GM23338 (cell line): ENCODE results near the gene INTS6. TPM values are rescaled to one million over a fixed set of nuclear protein-coding genes. Genes with fewer than 3 reads are reported as not detected.

Experiments
- ATAC-seq: fragments of 200-7000 bp; cut with Tn5 transposase; 3 replicates; pipeline ENCODE4 v1.9.1; 2020
- DNase-seq: peaks from one replicate; pipeline ENCODE4 v3.0.0-alpha.2; 2015; ENCODE audit warnings: low spot score
- H2AFZ ChIP-seq: fragments of 200-600 bp; sonication (generic); 2 replicates; pipeline ENCODE4 v1.8.0; 2016; ENCODE audit warnings: antibody characterized with exemption, mild to moderate bottlenecking, moderate library complexity
- H3F3A ChIP-seq: fragments of 200-600 bp; sonication (generic); replicated peaks from 2 replicates; pipeline ENCODE4 v1.8.0; 2017; ENCODE audit warnings: antibody characterized with exemption, mixed run types, low read depth
- H3K27ac ChIP-seq: fragments of 200-600 bp; sonication (generic); 2 replicates; pipeline ENCODE4 v1.6.1; 2016; ENCODE audit warnings: low read depth
- H3K27me3 ChIP-seq: fragments of 200-600 bp; sonication (generic); 2 replicates; pipeline ENCODE4 v1.8.0; 2016; ENCODE audit warnings: mild to moderate bottlenecking, mixed run types, moderate library complexity; ENCODE audit not compliant: insufficient read depth
- H3K36me3 ChIP-seq: fragments of 200-600 bp; sonication (generic); 2 replicates; pipeline ENCODE4 v1.8.0; 2016; ENCODE audit warnings: mild to moderate bottlenecking; ENCODE audit not compliant: insufficient read depth
- H3K4me1 ChIP-seq: fragments of 200-600 bp; sonication (generic); 2 replicates; pipeline ENCODE4 v1.8.0; 2016; ENCODE audit warnings: mild to moderate bottlenecking, moderate library complexity; ENCODE audit not compliant: insufficient read depth
- H3K4me2 ChIP-seq: fragments of 200-600 bp; sonication (generic); 2 replicates; pipeline ENCODE4 v1.7.1; 2017; ENCODE audit warnings: mixed run types
- H3K4me3 ChIP-seq: fragments of 200-600 bp; sonication (generic); 2 replicates; pipeline ENCODE4 v1.6.1; 2016; ENCODE audit warnings: mixed run types
- H3K79me2 ChIP-seq: fragments of 200-600 bp; sonication (generic); replicated peaks from 2 replicates; pipeline ENCODE4 v1.8.0; 2017; ENCODE audit warnings: mild to moderate bottlenecking; ENCODE audit not compliant: insufficient read depth
- H3K9me2 ChIP-seq: fragments of 200-600 bp; sonication (generic); 2 replicates; pipeline ENCODE4 v1.8.0; 2017; ENCODE audit not compliant: insufficient read depth
- H4K20me1 ChIP-seq: fragments of 200-600 bp; sonication (generic); replicated peaks from 2 replicates; pipeline ENCODE4 v1.8.0; 2017; ENCODE audit warnings: mild to moderate bottlenecking; ENCODE audit not compliant: insufficient read depth
- H3K27ac Mint-ChIP-seq: 2 replicates; pipeline ENCODE4 v1.8.0; 2020; ENCODE audit warnings: inconsistent platforms, mild to moderate bottlenecking, moderate library complexity, mixed read lengths
- H3K27me3 Mint-ChIP-seq: 3 replicates; pipeline ENCODE4 v1.8.0; 2022; ENCODE audit warnings: low read depth, mild to moderate bottlenecking, moderate library complexity, mixed read lengths, inconsistent platforms; ENCODE audit not compliant: insufficient read depth, poor library complexity
- H3K36me3 Mint-ChIP-seq: 3 replicates; pipeline ENCODE4 v1.8.0; 2021; ENCODE audit warnings: low read depth, mild to moderate bottlenecking, inconsistent platforms, moderate library complexity, mixed read lengths
- H3K4me1 Mint-ChIP-seq: 3 replicates; pipeline ENCODE4 v1.8.0; 2020; ENCODE audit warnings: mild to moderate bottlenecking, inconsistent platforms, mixed read lengths
- H3K4me3 Mint-ChIP-seq: 3 replicates; pipeline ENCODE4 v1.8.0; 2021; ENCODE audit warnings: moderate library complexity, mild to moderate bottlenecking, inconsistent platforms, mixed read lengths
- H3K9me3 Mint-ChIP-seq: 3 replicates; pipeline ENCODE4 v1.8.0; 2020; ENCODE audit warnings: moderate library complexity, mild to moderate bottlenecking, inconsistent platforms, mixed read lengths
- CREB1 ChIP-seq: fragments of 250-450 bp; sonication (Bioruptor Pico); IDR thresholded peaks from 2 replicates; pipeline ENCODE4 v1.5.0; 2020; ENCODE audit warnings: low read depth, mild to moderate bottlenecking, moderate library complexity
- EZH2 ChIP-seq: fragments of 200-600 bp; sonication (generic); IDR thresholded peaks from one replicate; pipeline ENCODE4 v1.8.0; 2017; ENCODE audit warnings: antibody characterized with exemption, mild to moderate bottlenecking, low read depth; ENCODE audit not compliant: unreplicated experiment
- JUNB ChIP-seq: IDR thresholded peaks from one replicate; pipeline ENCODE4 v1.6.1; 2016; ENCODE audit warnings: antibody characterized with exemption; ENCODE audit not compliant: unreplicated experiment
- ZNF331 ChIP-seq: fragments of 250-450 bp; sonication (Bioruptor Pico); IDR thresholded peaks from 2 replicates; pipeline ENCODE4 v1.5.0; 2020; ENCODE audit warnings: low read depth, mild to moderate bottlenecking, moderate library complexity
- ZNF462 ChIP-seq: fragments of 250-450 bp; sonication (Bioruptor Pico); IDR thresholded peaks from 2 replicates; pipeline ENCODE4 v1.5.0; 2020; ENCODE audit warnings: mild to moderate bottlenecking, moderate library complexity
- polyA plus RNA-seq: library from polyadenylated mRNA; unstranded; fragments of >200 nt; fragmentation: Nextera tagmentation; extraction: Ambion mirVana; gene quantifications from 2 replicates; pipeline ENCODE4 v1.2.1, GENCODE V29; 2016
- total RNA-seq: library from RNA; depleted of rRNA; stranded (reverse); fragments of >200 nt; shearing (Covaris generic); gene quantifications from 2 replicates; pipeline ENCODE4 v1.2.3, GENCODE V29; 2014
- TF ChIP-seq, protein P1 (sequence below): IDR thresholded peaks from 2 replicates; pipeline ENCODE4 v1.6.1; 2016; ENCODE audit warnings: antibody characterized with exemption
- TF ChIP-seq, protein P2 (sequence below), 2 experiments: fragments of 200-600 bp in 1 of 2; sonication (generic) in 1 of 2; conservative IDR thresholded peaks; 2 replicates each; pipeline versions ENCODE4 v1.5.1 to v1.6.1; 2016 to 2017; ENCODE audit warnings: antibody characterized with exemption in 2 of 2, low read depth in 2 of 2, mild to moderate bottlenecking in 2 of 2, moderate library complexity in 1 of 2

The INTS6 gene
- total and polyA plus RNA-seq, 2 experiments from 2014 or later = 24.8 to 38.6 TPM

GRCh38 chr13:51500687-51501086, 47.9 kb upstream of the INTS6 start (continued):
- TF ChIP-seq ZNF462 (CRISPR knock-in tag) = no peak

GRCh38 chr13:51499841-51500240, 47.0 kb upstream of the INTS6 start:
- Histone ChIP-seq H3K4me2 (no peak overlapping the region), H2AFZ (no peak overlapping the region), H3K4me3 (no peak overlapping the region), H3F3A (no peaks in the 10 kb centered on the region), H3K9me2 (0 out of 2 replicates have a peak, but pooled peaks cover 7% of the 10 kb centered on the region), H3K27ac (no peak overlapping the region), H4K20me1 (no peaks in the 10 kb centered on the region), H3K36me3 (no peaks in the 10 kb centered on the region), H3K4me1 (no peaks in the 10 kb centered on the region), H3K79me2 (no peaks in the 10 kb centered on the region), H3K27me3 (no peaks in the 10 kb centered on the region)
- DNase-seq = no peak
- Mint-ChIP-seq H3K27me3 (no peaks in the 10 kb centered on the region), H3K9me3 (no peaks in the 10 kb centered on the region), H3K27ac (no peak overlapping the region), H3K36me3 (no peaks in the 10 kb centered on the region), H3K4me1 (no peaks in the 10 kb centered on the region), H3K4me3 (no peak overlapping the region)
- no peak for ATAC-seq
- TF ChIP-seq, protein P1, sequence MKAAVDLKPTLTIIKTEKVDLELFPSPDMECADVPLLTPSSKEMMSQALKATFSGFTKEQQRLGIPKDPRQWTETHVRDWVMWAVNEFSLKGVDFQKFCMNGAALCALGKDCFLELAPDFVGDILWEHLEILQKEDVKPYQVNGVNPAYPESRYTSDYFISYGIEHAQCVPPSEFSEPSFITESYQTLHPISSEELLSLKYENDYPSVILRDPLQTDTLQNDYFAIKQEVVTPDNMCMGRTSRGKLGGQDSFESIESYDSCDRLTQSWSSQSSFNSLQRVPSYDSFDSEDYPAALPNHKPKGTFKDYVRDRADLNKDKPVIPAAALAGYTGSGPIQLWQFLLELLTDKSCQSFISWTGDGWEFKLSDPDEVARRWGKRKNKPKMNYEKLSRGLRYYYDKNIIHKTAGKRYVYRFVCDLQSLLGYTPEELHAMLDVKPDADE = no peak
- no peak for TF ChIP-seq JUNB
- TF ChIP-seq EZH2 = no peak
- no peak for TF ChIP-seq ZNF331
- TF ChIP-seq, protein P2, sequence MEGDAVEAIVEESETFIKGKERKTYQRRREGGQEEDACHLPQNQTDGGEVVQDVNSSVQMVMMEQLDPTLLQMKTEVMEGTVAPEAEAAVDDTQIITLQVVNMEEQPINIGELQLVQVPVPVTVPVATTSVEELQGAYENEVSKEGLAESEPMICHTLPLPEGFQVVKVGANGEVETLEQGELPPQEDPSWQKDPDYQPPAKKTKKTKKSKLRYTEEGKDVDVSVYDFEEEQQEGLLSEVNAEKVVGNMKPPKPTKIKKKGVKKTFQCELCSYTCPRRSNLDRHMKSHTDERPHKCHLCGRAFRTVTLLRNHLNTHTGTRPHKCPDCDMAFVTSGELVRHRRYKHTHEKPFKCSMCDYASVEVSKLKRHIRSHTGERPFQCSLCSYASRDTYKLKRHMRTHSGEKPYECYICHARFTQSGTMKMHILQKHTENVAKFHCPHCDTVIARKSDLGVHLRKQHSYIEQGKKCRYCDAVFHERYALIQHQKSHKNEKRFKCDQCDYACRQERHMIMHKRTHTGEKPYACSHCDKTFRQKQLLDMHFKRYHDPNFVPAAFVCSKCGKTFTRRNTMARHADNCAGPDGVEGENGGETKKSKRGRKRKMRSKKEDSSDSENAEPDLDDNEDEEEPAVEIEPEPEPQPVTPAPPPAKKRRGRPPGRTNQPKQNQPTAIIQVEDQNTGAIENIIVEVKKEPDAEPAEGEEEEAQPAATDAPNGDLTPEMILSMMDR (conservative IDR thresholded peaks at IDR 0.05; ENCODE audit: low read depth in 2 of 2) = no peak
- TF ChIP-seq CREB1 (CRISPR knock-in tag) = no peak
- no peak for TF ChIP-seq ZNF462 (CRISPR knock-in tag)
